Esophagus muscularis mucosa (tissue), 4 donors: Measurements from ENCODE around the gene KRT6B. TPM values are rescaled to one million over a fixed set of nuclear protein-coding genes. Genes with fewer than 3 reads are reported as not detected.
A peak's percentile ranks its signal among the peaks of the same experiment; 100 is the strongest.

ENCODE experiments used
- DNase-seq: peaks from one replicate; pipeline ENCODE4 v3.0.0-alpha.2; 2017; ENCODE audit errors: extremely low spot score
- H3K27ac ChIP-seq, 4 donors: fragments of 200-600 bp; sonication (generic); replicated peaks in 1 of 4; 1 replicate in 3 of 4; 2 replicates in 1 of 4; pipeline ENCODE4 v1.5.1; 2016 to 2019; ENCODE audit warnings: mild to moderate bottlenecking in 1 of 4
- H3K27me3 ChIP-seq, 4 donors: fragments of 200-600 bp; sonication (generic); one replicate each; pipeline versions ENCODE4 v1.5.1 to v1.6.0; 2016 to 2019
- H3K36me3 ChIP-seq, 4 donors: fragments of 200-600 bp; sonication (generic); one replicate each; pipeline ENCODE4 v1.5.1; 2016 to 2019
- H3K4me1 ChIP-seq, 4 donors: fragments of 200-600 bp; sonication (generic); one replicate each; pipeline ENCODE4 v1.5.1; 2016 to 2019
- H3K4me3 ChIP-seq, 4 donors: fragments of 200-600 bp; sonication (generic); 1 replicate in 2 of 4; 2 replicates in 2 of 4; pipeline ENCODE4 v1.5.1; 2016 to 2019; ENCODE audit warnings: mild to moderate bottlenecking in 4 of 4, moderate library complexity in 1 of 4
- H3K9me3 ChIP-seq, 4 donors: fragments of 200-600 bp; sonication (generic); 1 replicate in 3 of 4; 2 replicates in 1 of 4; pipeline ENCODE4 v1.5.1; 2016 to 2019
- EP300 ChIP-seq: sonication (generic); formaldehyde crosslinking; IDR thresholded peaks from one replicate; pipeline ENCODE4 v1.6.1; 2017; ENCODE audit warnings: antibody characterized with exemption
- POLR2A ChIP-seq: fragments of 450-650 bp; IDR thresholded peaks from one replicate; pipeline ENCODE4 v1.6.1; 2017; ENCODE audit warnings: antibody characterized with exemption, moderate library complexity, mild to moderate bottlenecking, low read depth
- POLR2AphosphoS5 ChIP-seq, 2 donors: sonication (generic); formaldehyde crosslinking; IDR thresholded peaks; one replicate each; pipeline ENCODE4 v1.6.1; 2017; ENCODE audit warnings: antibody characterized with exemption in 2 of 2
- WGBS: methylation state at CpG from one replicate; pipeline ENCODE4 v1.1.5; 2018; 5-methylcytosine and 5-hydroxymethylcytosine counted together
- intact Hi-C: fragments of 100-400 bp; cut with DNase I; formaldehyde crosslinking; loops from one replicate; pipeline ENCODE4 v1.15.1; 2023
- total RNA-seq, 4 donors: library from RNA; depleted of rRNA; stranded (reverse); fragments of >200 nt; gene quantifications; one replicate each; pipeline versions ENCODE4 v1.1.0 to v1.2.1, GENCODE V29; 2016
- TF ChIP-seq, protein P1 (sequence below), 3 experiments: fragments of 200-600 bp in 2 of 3; fragments of 450-650 bp in 1 of 3; sonication (generic) in 2 of 3; IDR thresholded peaks; one replicate each; pipeline ENCODE4 v1.5.1; 2017 to 2019; ENCODE audit warnings: antibody characterized with exemption in 3 of 3, mild to moderate bottlenecking in 2 of 3, moderate library complexity in 1 of 3

Gene KRT6B
- total RNA-seq, 4 donors from 2014 or later, result not detected

DNA sequence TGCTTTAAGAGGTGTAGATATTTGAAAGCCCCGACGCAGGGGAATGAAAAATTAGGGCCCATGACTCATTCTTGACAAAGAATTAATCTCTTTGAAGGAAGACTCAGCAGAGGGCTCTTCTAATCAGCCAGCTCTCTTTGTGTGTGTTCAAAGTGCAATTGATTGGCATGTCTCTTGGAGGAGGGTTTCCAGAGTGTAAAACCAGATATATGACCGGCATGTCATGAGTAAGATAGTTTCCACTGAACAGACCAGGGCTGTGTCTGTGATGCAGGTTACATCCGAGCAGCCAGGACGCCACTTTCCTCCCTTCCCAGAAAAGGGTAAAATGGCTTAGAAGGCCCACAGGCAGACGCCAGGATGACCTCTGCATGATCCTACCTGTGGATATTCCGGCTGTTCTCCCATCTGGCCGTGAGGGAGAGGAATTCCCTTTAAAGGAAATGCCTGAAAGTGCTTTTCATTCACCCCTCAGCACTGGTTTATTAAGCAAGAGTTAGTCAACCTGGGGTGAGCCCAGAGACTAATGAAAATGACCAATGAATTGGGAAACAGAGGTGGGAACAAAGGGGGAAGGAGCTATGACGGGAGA lies 10.5 kb downstream of the KRT6B start:
- Histone ChIP-seq H3K4me1 (peaks cover 0 to 7% (median 0%) of the 10 kb centered on the region in 4 donors), H3K9me3 (no peaks in the 10 kb centered on the region), H3K4me3 (no peak overlapping the region), H3K27me3 (no peaks in the 10 kb centered on the region), H3K36me3 (no peaks in the 10 kb centered on the region), H3K27ac (no peak overlapping the region)
- 61% methylated on average over 9 of the region's 9 CpGs for WGBS
- intact Hi-C loops, result no loop called here
- TF ChIP-seq POLR2A (no peak), POLR2AphosphoS5 (IDR thresholded peaks at IDR 0.05) (no peak), EP300 (no peak)
- TF ChIP-seq, protein P1, sequence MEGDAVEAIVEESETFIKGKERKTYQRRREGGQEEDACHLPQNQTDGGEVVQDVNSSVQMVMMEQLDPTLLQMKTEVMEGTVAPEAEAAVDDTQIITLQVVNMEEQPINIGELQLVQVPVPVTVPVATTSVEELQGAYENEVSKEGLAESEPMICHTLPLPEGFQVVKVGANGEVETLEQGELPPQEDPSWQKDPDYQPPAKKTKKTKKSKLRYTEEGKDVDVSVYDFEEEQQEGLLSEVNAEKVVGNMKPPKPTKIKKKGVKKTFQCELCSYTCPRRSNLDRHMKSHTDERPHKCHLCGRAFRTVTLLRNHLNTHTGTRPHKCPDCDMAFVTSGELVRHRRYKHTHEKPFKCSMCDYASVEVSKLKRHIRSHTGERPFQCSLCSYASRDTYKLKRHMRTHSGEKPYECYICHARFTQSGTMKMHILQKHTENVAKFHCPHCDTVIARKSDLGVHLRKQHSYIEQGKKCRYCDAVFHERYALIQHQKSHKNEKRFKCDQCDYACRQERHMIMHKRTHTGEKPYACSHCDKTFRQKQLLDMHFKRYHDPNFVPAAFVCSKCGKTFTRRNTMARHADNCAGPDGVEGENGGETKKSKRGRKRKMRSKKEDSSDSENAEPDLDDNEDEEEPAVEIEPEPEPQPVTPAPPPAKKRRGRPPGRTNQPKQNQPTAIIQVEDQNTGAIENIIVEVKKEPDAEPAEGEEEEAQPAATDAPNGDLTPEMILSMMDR (IDR thresholded peaks at IDR 0.05), result no peak
- peak; percentile 45 for DNase-seq

DNA sequence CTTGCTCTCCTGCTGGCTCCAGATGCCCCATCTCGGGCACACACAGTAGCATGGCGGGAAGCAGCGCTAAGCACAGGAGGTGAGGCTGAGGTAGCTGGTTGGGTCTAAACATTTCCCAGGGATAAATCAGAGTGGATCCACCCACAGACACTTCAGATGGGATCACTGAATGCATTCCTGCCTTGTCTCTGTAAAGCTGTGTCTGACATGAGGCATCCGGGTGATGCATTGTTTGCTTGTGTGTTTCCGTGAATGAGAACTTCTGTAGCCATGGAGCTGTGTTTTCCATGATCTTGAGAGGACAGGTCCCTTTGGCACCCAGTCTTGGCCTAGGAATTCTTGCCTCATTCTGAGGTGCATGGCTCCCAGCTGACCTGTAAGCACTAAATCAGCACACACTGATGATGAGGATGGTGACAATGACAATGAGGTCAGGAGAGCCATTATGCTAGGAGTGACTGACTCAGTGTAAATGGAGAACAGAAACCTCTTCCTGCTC lies 11.1 kb downstream of the KRT6B start:
- H3K27me3 ChIP-seq, result no peaks in the 10 kb centered on the region
- no peak for TF ChIP-seq POLR2AphosphoS5 (IDR thresholded peaks at IDR 0.05)
- TF ChIP-seq, protein P1 (IDR thresholded peaks at IDR 0.05), result no peak
- TF ChIP-seq EP300, result no peak
- TF ChIP-seq POLR2A, result no peak
- no peaks in the 10 kb centered on the region for H3K36me3 ChIP-seq
- no peak overlapping the region for H3K27ac ChIP-seq
- WGBS, result 81% methylated on average over 5 of the region's 5 CpGs
- H3K4me3 ChIP-seq, result no peak overlapping the region
- DNase-seq, result no peak
- H3K4me1 ChIP-seq, result peaks cover 0 to 10% (median 0%) of the 10 kb centered on the region in 4 donors
- intact Hi-C loops, result no loop called here
- H3K9me3 ChIP-seq, result no peaks in the 10 kb centered on the region

- Histone ChIP-seq H3K4me3 (no peak overlapping the region), H3K9me3 (no peaks in the 10 kb centered on the region), H3K4me1 (peaks cover 0 to 13% (median 0%) of the 10 kb centered on the region in 4 donors), H3K27me3 (no peaks in the 10 kb centered on the region), H3K27ac (no peak overlapping the region), H3K36me3 (no peaks in the 10 kb centered on the region)
- intact Hi-C loops, result no loop called here
- WGBS, result no CpG with 5 or more reads among the region's 2 CpGs
- TF ChIP-seq, protein P1 (IDR thresholded peaks at IDR 0.05), result no peak
- no peak for TF ChIP-seq POLR2AphosphoS5 (IDR thresholded peaks at IDR 0.05)
- TF ChIP-seq EP300, result no peak
- TF ChIP-seq POLR2A, result no peak
- no peak for DNase-seq
These were observed 12.1 kb downstream of the KRT6B start for GRCh38 chr12:52439845-52440244.

DNA sequence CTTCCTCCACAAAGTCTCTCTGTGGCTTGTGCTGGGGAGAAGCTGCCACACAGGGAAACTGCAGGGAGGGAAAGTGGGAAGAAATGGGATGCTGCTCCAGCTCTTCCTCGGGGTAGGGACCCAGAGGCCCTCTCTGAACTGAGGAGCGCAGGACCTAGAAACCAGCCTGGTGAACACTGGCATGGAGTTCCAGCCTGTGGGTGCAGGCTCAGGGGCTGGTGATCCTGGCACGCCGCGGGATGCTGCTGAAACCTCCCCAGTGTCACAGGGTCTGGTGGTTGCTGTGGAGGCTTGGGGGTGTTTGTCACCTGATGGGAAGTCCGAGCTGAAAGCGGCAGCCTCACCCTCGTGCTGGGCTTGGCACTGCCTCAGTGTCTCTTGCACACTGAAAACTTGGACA lies 12.5 kb downstream of the KRT6B start:
- 81% methylated on average over 7 of the region's 8 CpGs for WGBS
- intact Hi-C loops, result no loop called here
- H3K4me3 ChIP-seq, result no peak overlapping the region
- H3K27me3 ChIP-seq, result no peaks in the 10 kb centered on the region
- no peak overlapping the region for H3K27ac ChIP-seq
- no peaks in the 10 kb centered on the region for H3K9me3 ChIP-seq
- no peaks in the 10 kb centered on the region for H3K36me3 ChIP-seq
- peaks cover 0 to 13% (median 0%) of the 10 kb centered on the region in 4 donors for H3K4me1 ChIP-seq
- TF ChIP-seq, protein P1 (IDR thresholded peaks at IDR 0.05), result no peak
- TF ChIP-seq EP300 (no peak), POLR2A (no peak), POLR2AphosphoS5 (IDR thresholded peaks at IDR 0.05) (no peak)
- DNase-seq, result no peak
